Duodenal mucosa (tissue), 2 donors: ENCODE data around the gene PRKG1.

ENCODE experiments used
- H3K27ac ChIP-seq: one replicate; pipeline ENCODE4 v1.7.0; 2013; ENCODE audit warnings: low read depth, low read length
- H3K27me3 ChIP-seq, 2 donors: one replicate each; pipeline ENCODE4 v1.7.0; 2013; ENCODE audit warnings: low read length in 2 of 2, control low read depth in 1 of 2; ENCODE audit not compliant: insufficient read depth in 2 of 2, control insufficient read depth in 1 of 2
- H3K36me3 ChIP-seq, 2 donors: one replicate each; pipeline ENCODE4 v1.7.0; 2013; ENCODE audit warnings: low read length in 2 of 2, control low read depth in 1 of 2; ENCODE audit not compliant: insufficient read depth in 2 of 2, control insufficient read depth in 1 of 2
- H3K4me1 ChIP-seq, 2 donors: one replicate each; pipeline ENCODE4 v1.7.0; 2013; ENCODE audit warnings: low read length in 2 of 2, control low read depth in 1 of 2; ENCODE audit not compliant: insufficient read depth in 2 of 2, control insufficient read depth in 1 of 2
- H3K4me3 ChIP-seq, 2 donors: one replicate each; pipeline ENCODE4 v1.7.0; 2013; ENCODE audit warnings: low read length in 2 of 2, low read depth in 1 of 2
- H3K9ac ChIP-seq, 2 donors: one replicate each; pipeline ENCODE4 v1.7.0; 2013; ENCODE audit warnings: low read length in 2 of 2, low read depth in 1 of 2
- H3K9me3 ChIP-seq, 2 donors: one replicate each; pipeline ENCODE4 v1.7.0; 2013; ENCODE audit warnings: low read length in 2 of 2, control low read depth in 1 of 2; ENCODE audit not compliant: control insufficient read depth in 1 of 2

Gene PRKG1

DNA sequence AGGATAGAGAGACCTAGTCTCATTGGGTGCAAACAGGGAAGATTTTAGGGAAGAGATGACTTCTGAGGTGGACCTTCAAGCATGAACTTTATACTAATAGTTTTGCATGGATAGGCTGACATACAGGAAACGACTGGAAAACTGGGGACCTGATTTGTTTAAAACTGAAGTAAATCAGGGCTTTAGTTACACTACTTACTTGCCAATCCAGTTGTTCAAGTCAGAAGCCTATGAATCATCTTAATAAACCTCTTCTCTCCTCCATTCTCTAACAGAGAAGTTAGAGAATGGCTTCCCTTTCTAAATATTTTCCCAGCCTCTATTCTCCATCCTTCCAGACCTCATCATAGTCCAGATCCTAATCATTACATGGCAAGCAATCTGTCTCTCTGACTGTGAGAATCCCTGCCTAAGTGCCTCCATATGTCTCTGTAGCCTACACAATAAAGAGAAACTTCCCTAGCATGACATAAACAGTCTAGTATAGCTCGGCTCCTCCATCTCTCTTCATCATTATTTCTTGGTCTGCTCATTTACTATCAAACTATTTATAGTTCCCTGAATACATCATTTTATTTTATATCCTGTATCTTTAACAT lies 55.8 kb downstream of the PRKG1 start:
- Histone ChIP-seq H3K27ac (no peak overlapping the region), H3K4me3 (no peak overlapping the region), H3K9ac (no peak overlapping the region), H3K27me3 (no peaks in the 10 kb centered on the region), H3K36me3 (no peaks in the 10 kb centered on the region), H3K9me3 (no peaks in the 10 kb centered on the region), H3K4me1 (no peaks in the 10 kb centered on the region)

DNA sequence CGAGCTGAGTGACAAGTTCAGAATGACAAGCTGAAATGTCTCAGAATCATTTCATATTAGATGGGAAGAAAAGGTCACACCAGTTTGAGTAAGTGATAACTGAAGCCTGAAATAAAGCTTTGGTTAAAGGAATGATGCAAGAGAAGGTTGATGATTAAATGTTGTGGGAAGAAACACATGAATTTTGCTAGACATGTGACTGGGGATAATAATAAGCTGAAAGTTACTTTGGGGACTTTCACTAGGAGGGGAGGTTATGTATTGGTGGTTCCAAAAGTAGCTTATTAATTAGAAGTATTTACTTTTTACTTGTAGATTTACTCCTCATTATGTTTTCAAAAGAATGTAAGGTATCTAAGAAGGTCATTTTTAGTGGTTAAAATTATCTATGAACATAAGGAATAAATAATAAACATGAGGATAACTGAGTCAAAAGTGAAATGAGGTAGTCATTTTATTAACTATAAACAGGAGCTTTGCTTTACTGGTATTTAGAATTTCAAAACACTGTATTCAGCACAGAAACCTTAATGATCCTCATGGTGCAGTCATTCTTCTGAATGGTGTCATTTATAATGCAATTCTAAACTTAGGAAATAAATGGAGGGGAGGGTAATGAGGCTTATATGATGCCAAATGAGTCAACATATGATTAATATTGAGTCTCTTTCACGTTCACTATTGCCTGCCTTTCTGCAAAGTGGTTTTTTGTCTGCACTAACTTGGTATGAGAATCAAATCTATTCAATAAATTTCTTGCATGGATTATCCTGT lies 63.7 kb downstream of the PRKG1 start:
- no peak overlapping the region for H3K9ac ChIP-seq
- H3K36me3 ChIP-seq: no peaks in the 10 kb centered on the region
- H3K27ac ChIP-seq: no peak overlapping the region
- no peak overlapping the region for H3K4me3 ChIP-seq
- no peaks in the 10 kb centered on the region for H3K9me3 ChIP-seq
- H3K4me1 ChIP-seq: no peaks in the 10 kb centered on the region
- H3K27me3 ChIP-seq: no peaks in the 10 kb centered on the region

DNA sequence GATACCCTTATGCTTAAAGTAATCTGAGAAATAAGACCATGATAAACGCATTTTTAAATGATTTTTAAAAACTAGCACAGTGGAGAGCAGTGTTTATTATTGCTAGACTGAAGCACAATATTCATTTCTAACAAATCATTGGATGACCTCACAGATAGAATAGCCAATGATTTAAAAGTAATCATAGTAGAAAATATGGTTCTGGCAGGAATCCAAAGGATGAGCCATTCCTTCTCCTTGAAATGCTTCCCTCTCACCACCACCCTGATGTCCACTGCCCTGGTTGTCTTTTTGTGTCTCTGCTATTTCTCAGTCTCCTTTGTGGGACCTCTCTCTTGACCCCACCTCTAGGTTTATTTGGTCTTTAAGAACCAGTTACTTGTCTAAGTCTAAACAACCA lies 64.9 kb downstream of the PRKG1 start:
- no peak overlapping the region for H3K27ac ChIP-seq
- H3K9ac ChIP-seq: no peak overlapping the region
- H3K4me1 ChIP-seq: no peaks in the 10 kb centered on the region
- H3K27me3 ChIP-seq: no peaks in the 10 kb centered on the region
- no peaks in the 10 kb centered on the region for H3K36me3 ChIP-seq
- no peaks in the 10 kb centered on the region for H3K9me3 ChIP-seq
- no peak overlapping the region for H3K4me3 ChIP-seq

DNA sequence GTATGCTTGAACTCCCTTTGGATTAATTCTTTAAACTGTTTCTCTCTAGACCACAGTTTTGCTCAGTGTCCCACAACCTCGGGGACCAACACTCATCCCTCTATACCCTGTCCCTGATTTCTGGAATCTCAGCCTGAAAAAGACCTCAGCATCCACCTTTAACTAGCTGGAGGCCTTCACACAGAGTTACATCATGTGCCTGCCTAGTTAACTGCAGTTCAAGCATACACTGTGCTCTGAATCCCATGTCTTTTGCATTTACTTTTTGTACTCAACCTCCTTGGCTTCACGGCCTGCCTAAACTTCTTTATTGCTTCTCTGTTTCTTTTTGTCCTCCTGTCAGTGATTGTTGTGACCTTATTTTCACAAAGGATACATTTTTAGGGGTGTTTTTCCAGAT lies 66.7 kb downstream of the PRKG1 start:
- no peak overlapping the region for H3K9ac ChIP-seq
- H3K27ac ChIP-seq: no peak overlapping the region
- no peaks in the 10 kb centered on the region for H3K9me3 ChIP-seq
- H3K27me3 ChIP-seq: no peaks in the 10 kb centered on the region
- no peak overlapping the region for H3K4me3 ChIP-seq
- H3K36me3 ChIP-seq: no peaks in the 10 kb centered on the region
- H3K4me1 ChIP-seq: no peaks in the 10 kb centered on the region

DNA sequence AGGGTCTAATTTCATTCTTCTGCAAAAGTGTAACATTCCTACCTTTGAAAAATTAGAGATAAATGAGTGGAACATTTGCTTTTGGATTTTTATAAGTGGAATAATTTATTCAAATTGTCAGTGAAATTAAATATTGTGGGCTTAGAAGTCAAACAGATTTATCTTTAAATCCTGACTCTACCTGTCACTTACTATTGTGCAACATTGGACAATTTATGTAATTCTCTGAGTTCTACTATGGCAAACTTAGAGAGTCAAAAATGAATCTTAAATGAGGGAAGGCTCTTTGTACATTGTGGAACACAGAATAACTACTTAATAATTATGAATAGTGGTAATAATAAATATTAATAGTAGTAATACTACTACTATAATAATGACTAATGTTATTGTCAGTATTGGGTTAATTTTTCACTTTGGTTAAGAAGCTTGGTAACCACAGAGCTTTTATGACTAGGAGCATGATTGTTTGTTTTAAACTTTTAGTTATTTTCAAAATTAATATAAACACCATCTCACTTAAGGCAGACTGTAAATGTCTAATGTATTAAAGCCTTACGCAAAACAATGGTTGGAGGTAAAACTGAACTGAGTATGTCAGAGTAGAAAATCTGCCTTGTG lies 70.0 kb downstream of the PRKG1 start:
- H3K9ac ChIP-seq: no peak overlapping the region
- no peak overlapping the region for H3K27ac ChIP-seq
- no peak overlapping the region for H3K4me3 ChIP-seq
- H3K27me3 ChIP-seq: no peaks in the 10 kb centered on the region
- no peaks in the 10 kb centered on the region for H3K9me3 ChIP-seq
- no peaks in the 10 kb centered on the region for H3K36me3 ChIP-seq
- H3K4me1 ChIP-seq: no peaks in the 10 kb centered on the region

DNA sequence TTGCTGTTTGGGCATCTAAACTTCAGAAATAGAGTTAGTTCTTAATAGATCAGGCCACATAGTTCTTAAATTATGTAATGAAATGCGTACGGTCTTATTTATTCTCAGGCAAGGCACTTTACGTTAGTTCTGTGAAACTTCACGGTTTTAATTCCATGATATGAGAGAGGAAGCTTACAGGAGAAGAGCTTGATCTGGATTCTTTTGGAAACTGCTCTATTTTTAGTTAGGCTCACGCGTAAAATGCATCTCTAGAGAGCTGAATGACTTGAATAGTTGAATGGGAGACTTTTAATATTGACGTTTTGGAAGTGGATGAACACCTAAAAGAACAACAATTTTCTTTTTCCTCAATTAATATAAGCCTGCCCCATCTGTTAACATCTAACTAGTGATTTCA lies 71.1 kb downstream of the PRKG1 start:
- H3K9ac ChIP-seq: no peak overlapping the region
- H3K4me3 ChIP-seq: no peak overlapping the region
- no peaks in the 10 kb centered on the region for H3K4me1 ChIP-seq
- no peaks in the 10 kb centered on the region for H3K36me3 ChIP-seq
- no peaks in the 10 kb centered on the region for H3K27me3 ChIP-seq
- no peak overlapping the region for H3K27ac ChIP-seq
- H3K9me3 ChIP-seq: no peaks in the 10 kb centered on the region

DNA sequence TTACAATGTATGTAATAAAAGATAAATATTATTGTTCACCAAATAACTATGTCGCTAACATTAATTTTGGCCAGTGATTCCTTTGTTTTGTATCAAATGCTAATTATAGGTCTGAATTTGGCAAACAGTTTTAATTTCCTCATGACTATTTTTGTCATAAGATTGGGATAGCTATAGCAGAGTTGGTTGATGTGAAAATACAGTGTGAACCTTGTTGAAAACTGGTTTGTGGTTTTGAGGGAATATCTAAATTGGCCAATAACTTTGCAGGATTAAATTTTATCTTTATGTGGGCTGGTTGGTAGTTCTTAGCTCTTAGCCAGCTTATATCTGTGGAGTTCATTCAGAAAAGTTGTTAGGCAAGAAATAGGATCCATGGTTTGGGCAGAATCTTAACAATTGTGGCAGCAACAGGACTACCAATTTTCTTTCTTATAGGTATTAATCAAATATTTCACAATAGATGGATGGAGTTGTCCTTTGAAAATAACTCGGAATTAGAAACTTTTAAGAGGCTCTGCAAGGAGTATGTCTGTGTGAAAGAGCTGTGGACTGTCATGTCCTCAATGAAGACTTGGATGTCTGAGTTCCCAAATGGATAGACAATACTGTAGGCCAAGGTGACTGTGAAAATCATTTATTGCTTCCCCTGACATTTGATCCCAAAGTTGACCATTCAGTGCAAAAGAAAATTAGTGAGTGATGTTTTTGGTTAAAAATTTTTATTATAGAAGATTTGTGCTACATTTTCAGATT lies 73.5 kb downstream of the PRKG1 start:
- no peaks in the 10 kb centered on the region for H3K36me3 ChIP-seq
- H3K27ac ChIP-seq: no peak overlapping the region
- no peak overlapping the region for H3K4me3 ChIP-seq
- H3K9ac ChIP-seq: no peak overlapping the region
- no peaks in the 10 kb centered on the region for H3K9me3 ChIP-seq
- no peaks in the 10 kb centered on the region for H3K4me1 ChIP-seq
- H3K27me3 ChIP-seq: no peaks in the 10 kb centered on the region

DNA sequence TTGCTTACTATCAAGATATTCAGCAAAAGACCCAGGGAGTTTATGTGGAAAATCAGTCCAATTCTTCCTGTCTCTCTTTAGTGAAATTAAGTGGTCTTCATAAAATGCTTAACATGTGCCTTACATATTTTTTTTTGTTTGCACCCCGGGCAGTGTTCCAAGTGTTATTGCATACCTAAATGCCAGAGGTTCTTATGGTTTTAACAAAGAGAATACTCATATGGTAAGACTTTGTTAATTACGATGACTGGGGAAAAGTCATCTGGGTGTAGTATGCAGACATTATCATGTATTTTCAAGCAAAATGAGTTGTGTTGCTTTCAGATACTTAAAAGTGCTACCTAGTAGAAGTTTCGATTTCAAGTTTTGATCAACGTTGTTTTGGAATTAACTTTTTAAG lies 82.6 kb downstream of the PRKG1 start:
- H3K27ac ChIP-seq: no peak overlapping the region
- H3K27me3 ChIP-seq: no peaks in the 10 kb centered on the region
- H3K4me3 ChIP-seq: no peak overlapping the region
- H3K36me3 ChIP-seq: no peaks in the 10 kb centered on the region
- H3K9me3 ChIP-seq: no peaks in the 10 kb centered on the region
- H3K4me1 ChIP-seq: no peaks in the 10 kb centered on the region
- no peak overlapping the region for H3K9ac ChIP-seq

DNA sequence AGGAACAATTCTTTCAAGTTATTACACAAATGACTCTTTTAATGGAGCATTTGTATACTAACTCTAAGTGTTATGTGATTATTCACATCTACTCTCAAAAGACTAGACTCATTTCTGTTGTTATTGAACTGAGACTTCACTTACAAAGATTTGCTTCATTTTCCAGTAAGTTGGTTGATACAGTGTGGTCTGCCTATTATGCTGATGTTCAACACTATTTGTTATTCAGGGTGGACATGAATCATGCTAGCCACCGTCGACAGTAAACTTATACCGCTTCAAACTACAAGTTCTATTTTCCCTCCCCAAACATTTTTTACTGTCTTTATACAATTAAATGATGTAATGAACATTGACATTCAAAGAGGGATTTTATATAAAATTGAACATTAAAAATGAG lies 84.5 kb downstream of the PRKG1 start:
- Histone ChIP-seq H3K27me3 (no peaks in the 10 kb centered on the region), H3K36me3 (no peaks in the 10 kb centered on the region), H3K9me3 (no peaks in the 10 kb centered on the region), H3K4me3 (no peak overlapping the region), H3K4me1 (no peaks in the 10 kb centered on the region), H3K27ac (no peak overlapping the region), H3K9ac (no peak overlapping the region)

DNA sequence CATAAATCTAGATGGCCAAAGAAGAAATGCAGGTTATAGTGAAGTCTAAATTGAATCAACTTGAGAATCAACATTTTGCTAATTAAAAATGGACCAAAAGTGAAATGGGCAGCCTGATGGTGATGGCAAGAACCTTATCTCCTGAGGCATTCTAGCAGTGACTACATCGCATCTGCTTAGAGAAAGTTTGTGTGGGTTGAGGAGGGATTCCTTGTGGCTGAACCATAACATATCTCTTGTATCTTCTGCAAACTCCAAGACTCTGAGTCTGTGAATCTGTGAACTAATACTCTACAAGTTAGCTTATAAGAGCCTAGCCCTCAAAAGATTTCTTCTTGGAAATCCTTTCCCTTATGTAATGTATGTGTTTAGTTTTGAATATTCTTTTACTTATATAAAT lies 85.6 kb downstream of the PRKG1 start:
- H3K9ac ChIP-seq: no peak overlapping the region
- no peaks in the 10 kb centered on the region for H3K36me3 ChIP-seq
- H3K27ac ChIP-seq: no peak overlapping the region
- H3K27me3 ChIP-seq: no peaks in the 10 kb centered on the region
- H3K4me3 ChIP-seq: no peak overlapping the region
- H3K4me1 ChIP-seq: no peaks in the 10 kb centered on the region
- H3K9me3 ChIP-seq: no peaks in the 10 kb centered on the region
